Measurements from ENCODE around the gene DUOXA1. TPM values are rescaled to one million over a fixed set of nuclear protein-coding genes. Genes with fewer than 3 reads are reported as not detected.

DUOXA1 gene
- polyA plus RNA-seq, 1 of the 3 experiments (the other 2 are of a cell fraction), result 0.02 TPM

- Histone ChIP-seq H3K79me2 (ENCODE audit: insufficient read depth) (no peaks in the 10 kb centered on the region), H3K36me3 (replicated peaks in 1 of 2; ENCODE audit: control insufficient read depth in 1 of 2, insufficient read depth in 2 of 2, low read length in 1 of 2) (no peaks in the 10 kb centered on the region), H2AFZ (ENCODE audit: low read depth) (no peak overlapping the region), H4K20me1 (ENCODE audit: insufficient read depth) (no peaks in the 10 kb centered on the region), H3F3A (replicated peaks; ENCODE audit: insufficient read depth) (no peaks in the 10 kb centered on the region), H3K27me3 (ENCODE audit: insufficient read depth) (peaks cover 5% of the 10 kb centered on the region; the same call in 1 of the 2 replicates), H3K9ac (no peak overlapping the region), H3K4me3 (ENCODE audit: low read depth in 2 of 2, low read length in 1 of 2) (no peak overlapping the region), H3K9me2 (no peaks in the 10 kb centered on the region), H3K27ac (ENCODE audit: low read depth in 2 of 2, low read length in 1 of 2) (no peak overlapping the region), H3K4me2 (no peak overlapping the region), H3K4me1 (ENCODE audit: control insufficient read depth in 1 of 2, insufficient read depth in 2 of 2, low read depth in 1 of 2, low read length in 1 of 2) (no peaks in the 10 kb centered on the region), H3K9me3 (no peaks in the 10 kb centered on the region)
- CTCF ChIA-PET, result interaction anchor here (1.0 to 1.2 kb wide), 3 partner anchors 16 to 61 kb away, joined by 3 to 5 read pairs (median 4); partner anchors contain the start of genes DUOX2 and DUOXA2
- no peak for DNase-seq
- POLR2A ChIA-PET, result no interaction called here
- 80% methylated on average over 4 of the region's 7 CpGs for WGBS (ENCODE audit: low lambda C conversion rate)
- no peak for TF ChIP-seq FOSL2 (IDR thresholded peaks at IDR 0.05; ENCODE audit: borderline replicate concordance, low read depth)
- TF ChIP-seq EP300 (IDR thresholded peaks at IDR 0.05; ENCODE audit: borderline replicate concordance in 1 of 2, low read depth in 1 of 2, low read length in 1 of 2), result no peak
Measured at GRCh38 chr15:45097466-45097865, 32.2 kb downstream of the DUOXA1 start.

- ChIA-PET POLR2A (no interaction called here), CTCF (interaction anchor here (1.5 kb wide), 1 partner anchor 11 kb away, joined by 4 read pairs; no protein-coding TSS in a partner anchor)
- H3K9me2 ChIP-seq, result no peaks in the 10 kb centered on the region
- no peak overlapping the region for H3K9ac ChIP-seq
- H2AFZ ChIP-seq (ENCODE audit: low read depth), result no peak overlapping the region
- no peaks in the 10 kb centered on the region for H4K20me1 ChIP-seq (ENCODE audit: insufficient read depth)
- H3K27me3 ChIP-seq (ENCODE audit: insufficient read depth), result 0 out of 2 replicates have a peak, but pooled peaks cover 5% of the 10 kb centered on the region
- H3K27ac ChIP-seq (ENCODE audit: low read depth in 2 of 2, low read length in 1 of 2), result no peak overlapping the region
- H3K36me3 ChIP-seq (replicated peaks in 1 of 2; ENCODE audit: control insufficient read depth in 1 of 2, insufficient read depth in 2 of 2, low read length in 1 of 2), result no peaks in the 10 kb centered on the region
- no peaks in the 10 kb centered on the region for H3K4me1 ChIP-seq (ENCODE audit: control insufficient read depth in 1 of 2, insufficient read depth in 2 of 2, low read depth in 1 of 2, low read length in 1 of 2)
- H3K79me2 ChIP-seq (ENCODE audit: insufficient read depth), result no peaks in the 10 kb centered on the region
- H3K4me3 ChIP-seq (ENCODE audit: low read depth in 2 of 2, low read length in 1 of 2), result no peak overlapping the region
- DNase-seq, result no peak
- H3F3A ChIP-seq (replicated peaks; ENCODE audit: insufficient read depth), result no peaks in the 10 kb centered on the region
- no peaks in the 10 kb centered on the region for H3K9me3 ChIP-seq
- H3K4me2 ChIP-seq, result no peak overlapping the region
- WGBS (ENCODE audit: low lambda C conversion rate), result 76% methylated on average over 6 of the region's 11 CpGs
- TF ChIP-seq, protein P1, sequence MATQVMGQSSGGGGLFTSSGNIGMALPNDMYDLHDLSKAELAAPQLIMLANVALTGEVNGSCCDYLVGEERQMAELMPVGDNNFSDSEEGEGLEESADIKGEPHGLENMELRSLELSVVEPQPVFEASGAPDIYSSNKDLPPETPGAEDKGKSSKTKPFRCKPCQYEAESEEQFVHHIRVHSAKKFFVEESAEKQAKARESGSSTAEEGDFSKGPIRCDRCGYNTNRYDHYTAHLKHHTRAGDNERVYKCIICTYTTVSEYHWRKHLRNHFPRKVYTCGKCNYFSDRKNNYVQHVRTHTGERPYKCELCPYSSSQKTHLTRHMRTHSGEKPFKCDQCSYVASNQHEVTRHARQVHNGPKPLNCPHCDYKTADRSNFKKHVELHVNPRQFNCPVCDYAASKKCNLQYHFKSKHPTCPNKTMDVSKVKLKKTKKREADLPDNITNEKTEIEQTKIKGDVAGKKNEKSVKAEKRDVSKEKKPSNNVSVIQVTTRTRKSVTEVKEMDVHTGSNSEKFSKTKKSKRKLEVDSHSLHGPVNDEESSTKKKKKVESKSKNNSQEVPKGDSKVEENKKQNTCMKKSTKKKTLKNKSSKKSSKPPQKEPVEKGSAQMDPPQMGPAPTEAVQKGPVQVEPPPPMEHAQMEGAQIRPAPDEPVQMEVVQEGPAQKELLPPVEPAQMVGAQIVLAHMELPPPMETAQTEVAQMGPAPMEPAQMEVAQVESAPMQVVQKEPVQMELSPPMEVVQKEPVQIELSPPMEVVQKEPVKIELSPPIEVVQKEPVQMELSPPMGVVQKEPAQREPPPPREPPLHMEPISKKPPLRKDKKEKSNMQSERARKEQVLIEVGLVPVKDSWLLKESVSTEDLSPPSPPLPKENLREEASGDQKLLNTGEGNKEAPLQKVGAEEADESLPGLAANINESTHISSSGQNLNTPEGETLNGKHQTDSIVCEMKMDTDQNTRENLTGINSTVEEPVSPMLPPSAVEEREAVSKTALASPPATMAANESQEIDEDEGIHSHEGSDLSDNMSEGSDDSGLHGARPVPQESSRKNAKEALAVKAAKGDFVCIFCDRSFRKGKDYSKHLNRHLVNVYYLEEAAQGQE (IDR thresholded peaks at IDR 0.05; ENCODE audit: low read depth, low read length), result no peak
- no peak for TF ChIP-seq JUND (IDR thresholded peaks at IDR 0.05)
- TF ChIP-seq MXI1 (IDR thresholded peaks at IDR 0.05; ENCODE audit: low read depth, low read length), result no peak
- no peak for TF ChIP-seq RXRA (IDR thresholded peaks at IDR 0.05; ENCODE audit: borderline replicate concordance, low read depth)
- no peak for TF ChIP-seq ZBTB33 (IDR thresholded peaks at IDR 0.05; ENCODE audit: borderline replicate concordance, low read depth)
- TF ChIP-seq NRF1 (IDR thresholded peaks at IDR 0.05; ENCODE audit: low read depth, low read length), result no peak
- no peak for TF ChIP-seq ELF1 (IDR thresholded peaks at IDR 0.05)
- no peak for TF ChIP-seq FOXM1 (IDR thresholded peaks at IDR 0.05; ENCODE audit: low read depth)
- no peak for TF ChIP-seq NFIC (IDR thresholded peaks at IDR 0.05; ENCODE audit: borderline replicate concordance)
- no peak for TF ChIP-seq CHD2 (IDR thresholded peaks at IDR 0.05; ENCODE audit: low read length, partially characterized antibody)
- no peak for TF ChIP-seq RAD21 (IDR thresholded peaks at IDR 0.05; ENCODE audit: low read length)
- TF ChIP-seq RFX5 (IDR thresholded peaks at IDR 0.05; ENCODE audit: low read length), result no peak
- no peak for TF ChIP-seq TEAD4 (IDR thresholded peaks at IDR 0.05; ENCODE audit: borderline replicate concordance, insufficient read depth)
- TF ChIP-seq, protein P2, sequence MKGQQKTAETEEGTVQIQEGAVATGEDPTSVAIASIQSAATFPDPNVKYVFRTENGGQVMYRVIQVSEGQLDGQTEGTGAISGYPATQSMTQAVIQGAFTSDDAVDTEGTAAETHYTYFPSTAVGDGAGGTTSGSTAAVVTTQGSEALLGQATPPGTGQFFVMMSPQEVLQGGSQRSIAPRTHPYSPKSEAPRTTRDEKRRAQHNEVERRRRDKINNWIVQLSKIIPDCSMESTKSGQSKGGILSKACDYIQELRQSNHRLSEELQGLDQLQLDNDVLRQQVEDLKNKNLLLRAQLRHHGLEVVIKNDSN (IDR thresholded peaks at IDR 0.05; ENCODE audit: borderline replicate concordance, low read depth), result no peak
- TF ChIP-seq SIN3A (IDR thresholded peaks at IDR 0.05; ENCODE audit: borderline replicate concordance, low read depth, low read length), result no peak
- TF ChIP-seq, protein P3, sequence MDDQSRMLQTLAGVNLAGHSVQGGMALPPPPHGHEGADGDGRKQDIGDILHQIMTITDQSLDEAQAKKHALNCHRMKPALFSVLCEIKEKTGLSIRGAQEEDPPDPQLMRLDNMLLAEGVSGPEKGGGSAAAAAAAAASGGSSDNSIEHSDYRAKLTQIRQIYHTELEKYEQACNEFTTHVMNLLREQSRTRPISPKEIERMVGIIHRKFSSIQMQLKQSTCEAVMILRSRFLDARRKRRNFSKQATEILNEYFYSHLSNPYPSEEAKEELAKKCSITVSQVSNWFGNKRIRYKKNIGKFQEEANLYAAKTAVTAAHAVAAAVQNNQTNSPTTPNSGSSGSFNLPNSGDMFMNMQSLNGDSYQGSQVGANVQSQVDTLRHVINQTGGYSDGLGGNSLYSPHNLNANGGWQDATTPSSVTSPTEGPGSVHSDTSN (IDR thresholded peaks at IDR 0.05), result no peak
- no peak for TF ChIP-seq MAX (IDR thresholded peaks at IDR 0.05; ENCODE audit: low read depth)
- TF ChIP-seq IRF3 (IDR thresholded peaks at IDR 0.05; ENCODE audit: low read depth, low read length), result no peak
Measured at GRCh38 chr15:45095661-45096060, 34.0 kb downstream of the DUOXA1 start.
